NT2/D1 (cell line): Measurements from ENCODE around the gene COX7A1.

Experiments used
- YY1 ChIP-seq: IDR thresholded peaks from 2 replicates; pipeline ENCODE4 v1.6.1; 2011; ENCODE audit not compliant: insufficient read length, insufficient read depth
- ZNF274 ChIP-seq: IDR thresholded peaks from 2 replicates; pipeline ENCODE4 v1.6.1; 2011; ENCODE audit warnings: mild to moderate bottlenecking, low read depth, low read length

GRCh38 chr19:36103842-36104552 lies 48.2 kb downstream of the COX7A1 start:
- no peak for TF ChIP-seq ZNF274
- TF ChIP-seq YY1: no peak
